Measurements from ENCODE around the gene CCDC169.
"Not testable (repeated sequence)": the region's sequence is repeated elsewhere in the genome, so short reads cannot be mapped to it uniquely, and the experiment has no call there.

The CCDC169 gene

DNA sequence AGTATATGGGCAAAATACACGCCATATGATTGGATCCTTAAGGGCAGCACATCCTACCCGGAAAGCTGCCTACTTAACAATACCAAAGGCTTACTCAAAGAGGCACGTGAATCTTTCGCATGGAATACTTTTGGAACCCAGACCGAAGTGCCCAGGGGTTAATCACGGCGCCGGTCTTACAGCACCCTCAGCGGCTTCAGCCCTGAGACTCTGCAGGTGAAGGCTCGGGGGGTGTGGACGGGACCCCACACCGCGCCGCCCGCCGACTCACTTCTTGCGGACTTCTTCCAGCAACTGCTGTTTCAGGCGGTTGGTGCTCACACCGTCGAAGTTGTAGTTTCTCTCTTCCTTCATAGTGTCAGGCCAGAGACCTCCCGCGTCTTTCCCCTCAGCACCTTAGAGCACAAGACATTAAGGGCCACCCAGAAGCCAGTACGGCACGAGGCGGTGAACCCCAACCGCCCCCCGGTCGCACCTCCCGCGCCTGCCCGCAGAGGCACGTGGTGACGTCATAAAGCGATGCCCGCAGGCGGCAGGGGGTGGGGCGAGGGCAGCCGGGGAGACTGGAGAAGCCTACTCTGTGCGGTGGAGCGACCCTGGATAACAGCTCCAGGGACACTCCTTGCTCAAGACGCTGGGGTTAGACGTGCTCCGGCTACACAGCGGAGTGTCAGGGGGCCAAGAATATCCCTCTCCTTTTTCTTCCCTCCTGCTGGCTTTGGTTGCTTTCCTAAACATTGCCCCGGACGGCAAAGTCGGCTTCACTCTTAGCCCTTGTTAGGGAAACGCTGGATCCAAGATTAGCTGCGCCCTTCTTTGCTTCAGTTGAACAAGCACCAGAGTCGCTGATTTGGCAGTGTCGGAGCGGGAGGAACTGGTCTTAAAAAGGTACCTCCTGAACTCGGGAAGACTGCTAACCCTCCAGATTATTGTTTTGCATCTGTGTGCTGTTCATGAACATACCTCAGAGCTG lies at the start of gene CCDC169:
TSS of gene CCDC169 (minus strand) at position 449 of the 973 bp plus-strand sequence. CDS start at position 354, 95 bp downstream.
- DNase-seq (ENCODE audit: low spot score) = peak; percentile 76

DNA sequence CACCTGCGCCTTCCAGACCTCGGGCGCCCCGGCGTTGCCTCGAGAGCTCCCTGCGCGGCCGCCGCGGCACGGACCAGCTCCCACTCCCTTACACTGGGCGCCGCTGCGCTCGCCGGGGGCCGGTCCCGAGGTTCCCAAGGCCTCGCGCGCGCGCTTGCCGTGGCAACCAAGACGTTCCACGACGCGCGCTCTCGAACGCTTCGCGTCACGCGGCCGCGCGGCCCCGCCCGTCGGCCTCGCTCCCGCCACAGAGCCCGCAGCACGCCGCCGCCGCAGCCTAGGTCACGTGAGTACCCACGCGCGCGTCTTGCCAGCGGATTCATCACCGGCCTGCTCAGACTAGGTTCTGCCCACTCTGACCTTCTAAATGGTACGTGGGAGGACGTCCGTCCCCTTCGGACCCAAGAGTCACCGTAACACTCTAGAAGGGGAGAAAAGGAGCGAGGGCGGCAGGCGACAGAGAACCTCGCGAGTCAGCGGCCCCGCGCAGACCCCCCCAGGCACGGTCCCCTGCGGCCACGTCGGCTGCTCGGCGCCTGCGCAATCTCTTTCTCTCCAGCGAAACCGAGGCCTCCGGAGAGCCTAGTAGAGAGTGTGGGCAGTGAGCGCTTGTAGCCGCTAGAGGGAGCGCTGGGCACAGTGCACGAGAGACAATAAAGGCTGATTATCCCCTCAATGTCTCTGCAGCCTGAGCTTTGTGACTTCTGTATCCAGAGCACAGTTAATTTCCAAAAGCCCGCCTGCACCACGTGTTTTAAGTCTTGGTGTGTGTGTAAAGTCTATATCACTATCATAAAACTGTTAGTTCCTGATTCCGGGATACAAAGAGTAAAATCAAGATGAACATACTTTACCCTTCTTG lies 48.8 kb upstream of the CCDC169 start, which contains the start of gene SPART:
TSS of gene SPART (minus strand) at position 173 of the 862 bp plus-strand sequence. CDS start 10,564 bp downstream, outside the sequence.
- DNase-seq (ENCODE audit: low spot score) = peak; percentile 93

DNA sequence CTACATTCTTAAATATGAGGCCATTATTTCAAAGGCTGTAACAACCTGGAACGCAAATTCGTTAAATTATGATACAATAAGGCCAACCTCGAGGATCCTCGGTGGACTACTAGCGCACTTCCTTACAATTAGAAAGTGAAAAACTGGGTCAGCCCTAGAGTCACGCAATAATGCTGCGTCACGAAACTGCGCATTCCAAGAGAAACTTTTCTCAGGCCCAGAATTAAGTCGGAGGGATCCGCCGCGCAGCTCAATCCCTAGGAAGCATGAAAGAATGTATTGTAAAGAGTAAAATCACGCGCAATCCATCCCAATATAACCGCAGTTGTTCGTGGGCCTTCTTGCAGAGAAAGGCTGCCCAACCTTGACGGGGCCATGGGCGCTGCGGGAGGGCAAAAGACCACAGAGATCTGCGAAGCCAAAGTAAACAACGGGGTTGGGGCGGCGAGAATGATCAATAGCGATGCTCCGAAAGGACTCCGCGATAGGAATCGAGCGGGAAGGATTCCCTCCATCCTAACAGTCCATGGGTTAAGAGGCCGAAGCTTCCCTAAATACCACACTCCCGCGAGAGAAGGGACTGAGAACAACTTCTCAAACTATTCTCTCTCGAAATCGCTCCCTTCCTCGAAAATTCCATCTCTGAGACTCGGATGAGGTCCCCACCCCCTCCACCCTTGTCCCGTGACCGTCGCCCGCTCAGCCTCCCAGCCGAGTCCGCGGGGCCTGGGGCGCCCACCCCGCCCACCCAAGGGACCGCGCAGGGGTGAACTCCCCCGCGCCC lies 48.0 kb upstream of the CCDC169 start:
- peak; percentile 65 for DNase-seq (ENCODE audit: low spot score)

GRCh38 chr13:36344886-36345437 lies 47.3 kb upstream of the CCDC169 start:
- DNase-seq (ENCODE audit: low spot score) = no peak

GRCh38 chr13:36344173-36344572 lies 46.6 kb upstream of the CCDC169 start:
- DNase-seq (ENCODE audit: low spot score) = peak; percentile 14

DNA sequence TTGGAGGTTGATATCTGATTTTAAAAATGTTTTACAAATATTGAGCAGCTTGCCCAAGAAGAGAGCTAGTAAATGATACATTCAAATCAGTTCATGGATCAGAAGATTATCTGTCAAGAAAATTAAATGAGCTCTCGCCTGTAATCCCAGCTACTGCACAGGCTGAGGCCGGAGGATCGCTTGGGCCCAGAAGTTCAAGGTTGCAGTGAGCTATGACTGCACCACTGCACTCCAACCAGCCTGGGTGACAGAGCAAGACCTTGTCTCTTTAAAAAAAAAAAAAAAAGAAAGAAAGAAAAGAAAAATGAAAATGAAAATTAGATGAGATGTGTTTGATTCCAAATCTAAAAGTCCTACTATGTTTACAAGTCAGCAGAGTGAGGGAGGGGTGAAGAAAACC lies 46.2 kb upstream of the CCDC169 start:
- DNase-seq (ENCODE audit: low spot score) = no peak

GRCh38 chr13:36342715-36343114 lies 45.1 kb upstream of the CCDC169 start:
- DNase-seq (ENCODE audit: low spot score) = no peak

GRCh38 chr13:36341718-36342117 lies 44.1 kb upstream of the CCDC169 start:
- DNase-seq (ENCODE audit: low spot score) = no peak

DNA sequence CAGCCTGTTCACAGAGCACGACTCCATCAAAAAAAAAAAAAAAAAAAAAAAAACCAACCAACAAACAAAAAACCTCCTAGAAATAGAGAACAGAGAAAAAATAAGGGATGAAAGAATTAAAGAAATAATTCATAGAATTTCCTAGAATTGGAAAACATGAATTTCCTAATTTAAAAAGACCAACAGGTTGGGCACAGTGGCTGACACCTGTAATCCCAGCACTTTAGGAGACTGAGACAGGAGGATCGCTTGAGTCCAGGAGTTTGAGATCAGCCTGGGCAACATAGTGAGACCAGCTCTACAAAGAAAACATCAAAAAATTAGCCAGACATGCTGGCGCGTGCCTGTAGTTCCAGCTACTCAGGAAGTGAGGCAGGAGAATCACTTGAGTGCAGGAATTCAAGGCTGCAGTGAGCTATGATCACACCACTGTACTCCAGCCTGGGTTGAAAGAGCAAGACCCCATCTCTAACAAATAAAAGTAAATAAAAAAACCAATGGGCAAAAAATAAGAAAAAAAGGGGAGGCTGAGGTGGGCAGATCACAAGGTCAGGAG lies 42.1 kb upstream of the CCDC169 start:
- DNase-seq (ENCODE audit: low spot score) = no peak

DNA sequence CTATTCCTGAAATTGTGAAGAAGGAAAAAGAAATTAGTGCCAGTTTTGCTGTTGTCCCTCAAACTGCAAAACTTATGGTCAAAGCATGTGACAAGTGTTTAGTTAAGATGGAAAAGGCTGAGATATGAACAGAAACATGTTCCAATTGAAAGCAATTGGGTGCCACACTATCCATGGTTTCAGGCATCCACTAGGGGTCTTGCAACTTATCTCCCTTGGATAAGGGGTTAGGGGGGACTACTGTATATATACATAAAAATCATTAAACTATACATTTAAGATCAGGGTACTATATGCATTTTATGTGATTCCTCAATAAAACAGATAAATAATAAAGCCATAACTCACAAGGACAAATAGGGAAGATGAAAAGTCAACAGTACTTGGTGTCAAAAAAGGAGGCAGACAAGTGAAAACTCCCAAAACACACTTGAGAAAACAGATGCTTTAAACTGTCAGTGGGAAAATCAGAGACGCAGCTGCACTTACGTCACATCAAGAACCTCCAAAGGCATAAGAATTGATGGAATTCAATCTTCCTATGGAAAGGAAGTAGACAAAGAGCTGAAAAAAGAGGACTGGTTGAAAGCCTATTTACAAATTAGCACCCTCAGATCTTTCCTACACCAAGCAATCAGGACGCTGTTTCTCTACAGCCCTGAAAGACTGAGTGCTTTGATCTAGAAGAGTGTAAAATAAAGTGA lies 40.5 kb upstream of the CCDC169 start:
- DNase-seq (ENCODE audit: low spot score) = no peak

GRCh38 chr13:36332986-36333385 lies 35.4 kb upstream of the CCDC169 start:
- peak; percentile 48 for DNase-seq (ENCODE audit: low spot score)

- DNase-seq (ENCODE audit: low spot score) = not testable (repeated sequence)
Observed at GRCh38 chr13:36332255-36332654, 34.6 kb upstream of the CCDC169 start.

- no peak for DNase-seq (ENCODE audit: low spot score)
Observed at GRCh38 chr13:36331280-36331679, 33.7 kb upstream of the CCDC169 start.

GRCh38 chr13:36329361-36329760 lies 31.7 kb upstream of the CCDC169 start:
- DNase-seq (ENCODE audit: low spot score) = no peak

GRCh38 chr13:36328821-36329220 lies 31.2 kb upstream of the CCDC169 start:
- DNase-seq (ENCODE audit: low spot score) = no peak

- DNase-seq (ENCODE audit: low spot score) = no peak
Observed at GRCh38 chr13:36325912-36326311, 28.3 kb upstream of the CCDC169 start.

DNA sequence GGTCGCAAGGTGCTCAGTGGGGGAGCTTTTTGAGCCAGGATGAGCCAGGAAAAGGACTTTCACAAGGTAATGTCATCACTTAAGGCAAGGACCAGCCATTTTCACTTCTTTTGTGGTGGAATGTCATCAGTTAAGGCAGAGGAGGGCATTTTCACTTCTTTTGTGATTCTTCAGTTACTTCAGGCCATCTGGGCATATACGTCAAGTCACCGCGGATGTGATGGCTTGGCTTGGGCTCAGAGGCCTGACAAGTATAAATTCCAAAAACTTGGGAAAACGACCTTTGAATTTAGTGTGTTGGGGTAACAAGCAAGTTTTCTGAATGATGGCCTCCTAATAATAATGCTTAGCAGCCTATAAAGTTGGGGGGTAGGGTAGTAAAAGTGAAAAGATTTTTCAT lies 27.3 kb upstream of the CCDC169 start:
- not testable (repeated sequence) for DNase-seq (ENCODE audit: low spot score)

GRCh38 chr13:36323951-36324566 lies 26.4 kb upstream of the CCDC169 start:
- peak; percentile 64 for DNase-seq (ENCODE audit: low spot score)

GRCh38 chr13:36323408-36323807 lies 25.8 kb upstream of the CCDC169 start:
- DNase-seq (ENCODE audit: low spot score) = no peak

- DNase-seq (ENCODE audit: low spot score) = not testable (repeated sequence)
Observed at GRCh38 chr13:36319793-36320192, 22.2 kb upstream of the CCDC169 start.

Data from AG08395 (cell line).